Ectodermal cell (in vitro differentiated cells): ENCODE data around the gene MAP1LC3B2.

Source experiments
- H3K27ac ChIP-seq: 2 replicates; pipeline ENCODE4 v1.7.0; 2013; ENCODE audit warnings: mild to moderate bottlenecking, low read depth, low read length; ENCODE audit not compliant: insufficient read depth, poor library complexity, severe bottlenecking
- H3K27me3 ChIP-seq: 2 replicates; pipeline ENCODE4 v1.7.0; 2013; ENCODE audit warnings: mild to moderate bottlenecking, low read length; ENCODE audit not compliant: insufficient read depth, control insufficient read depth, poor library complexity, severe bottlenecking
- H3K36me3 ChIP-seq: one replicate; pipeline ENCODE4 v1.7.0; 2013; ENCODE audit warnings: low read length; ENCODE audit not compliant: control insufficient read depth, insufficient read depth
- H3K4me1 ChIP-seq: one replicate; pipeline ENCODE4 v1.7.0; 2013; ENCODE audit warnings: low read length; ENCODE audit not compliant: control insufficient read depth, insufficient read depth
- H3K4me3 ChIP-seq: 2 replicates; pipeline ENCODE4 v1.7.0; 2013; ENCODE audit warnings: low read depth, low read length, control low read depth; ENCODE audit not compliant: insufficient read depth
- H3K9me3 ChIP-seq: 2 replicates; pipeline ENCODE4 v1.7.0; 2013; ENCODE audit warnings: mild to moderate bottlenecking, low read length, moderate library complexity; ENCODE audit not compliant: control insufficient read depth
- WGBS, 2 experiments: methylation state at CpG; one replicate each; pipeline ENCODE4 v1.1.7; 2013; ENCODE audit warnings: missing lambda C conversion rate in 2 of 2; 5-methylcytosine and 5-hydroxymethylcytosine counted together

Gene MAP1LC3B2

GRCh38 chr12:116537101-116537904 is 21.9 kb upstream of the MAP1LC3B2 start:
- WGBS, 2 experiments, result 90 to 91% methylated on average over 15 of the region's 15 CpGs
- peaks cover 28% of the 10 kb centered on the region for H3K4me1 ChIP-seq
- no peaks in the 10 kb centered on the region for H3K9me3 ChIP-seq
- H3K27me3 ChIP-seq, result no peaks in the 10 kb centered on the region
- no peak overlapping the region for H3K27ac ChIP-seq
- H3K36me3 ChIP-seq, result no peaks in the 10 kb centered on the region
- H3K4me3 ChIP-seq, result no peak overlapping the region

- Histone ChIP-seq H3K36me3 (no peaks in the 10 kb centered on the region), H3K27me3 (no peaks in the 10 kb centered on the region), H3K9me3 (no peaks in the 10 kb centered on the region), H3K4me1 (peaks cover 28% of the 10 kb centered on the region), H3K4me3 (no peak overlapping the region), H3K27ac (no peak overlapping the region)
- WGBS, 2 experiments, result 86 to 94% methylated on average over 1 of the region's 1 CpG
Measured at GRCh38 chr12:116538076-116538591, 21.0 kb upstream of the MAP1LC3B2 start.

GRCh38 chr12:116538682-116539305 is 20.4 kb upstream of the MAP1LC3B2 start:
- no peaks in the 10 kb centered on the region for H3K9me3 ChIP-seq
- WGBS, 2 experiments, result 78 to 85% methylated on average over 8 of the region's 8 CpGs
- no peak overlapping the region for H3K4me3 ChIP-seq
- H3K27me3 ChIP-seq, result no peaks in the 10 kb centered on the region
- H3K36me3 ChIP-seq, result no peaks in the 10 kb centered on the region
- no peak overlapping the region for H3K27ac ChIP-seq
- peaks cover 28% of the 10 kb centered on the region for H3K4me1 ChIP-seq

- Histone ChIP-seq H3K27ac (no peak overlapping the region), H3K36me3 (no peaks in the 10 kb centered on the region), H3K4me3 (no peak overlapping the region), H3K4me1 (peaks cover 27% of the 10 kb centered on the region), H3K27me3 (no peaks in the 10 kb centered on the region), H3K9me3 (no peaks in the 10 kb centered on the region)
- 32% methylated on average over 1 of the region's 1 CpG for WGBS, 2 experiments
Measured at GRCh38 chr12:116539361-116539771, 19.8 kb upstream of the MAP1LC3B2 start.

- WGBS, 2 experiments, result 15 to 16% methylated on average over 17 of the region's 17 CpGs
- H3K9me3 ChIP-seq, result no peaks in the 10 kb centered on the region
- H3K4me3 ChIP-seq, result no peak overlapping the region
- no peaks in the 10 kb centered on the region for H3K36me3 ChIP-seq
- peaks cover 21% of the 10 kb centered on the region for H3K4me1 ChIP-seq
- H3K27ac ChIP-seq, result peak overlapping the region; percentile 70
- no peaks in the 10 kb centered on the region for H3K27me3 ChIP-seq
Measured at GRCh38 chr12:116539905-116540482, 19.2 kb upstream of the MAP1LC3B2 start.

GRCh38 chr12:116540622-116541152 is 18.5 kb upstream of the MAP1LC3B2 start:
- Histone ChIP-seq H3K36me3 (no peaks in the 10 kb centered on the region), H3K4me3 (no peak overlapping the region), H3K9me3 (no peaks in the 10 kb centered on the region), H3K4me1 (peaks cover 20% of the 10 kb centered on the region), H3K27ac (no peak overlapping the region), H3K27me3 (no peaks in the 10 kb centered on the region)
- WGBS, 2 experiments, result 95 to 97% methylated on average over 5 of the region's 5 CpGs

- no peaks in the 10 kb centered on the region for H3K36me3 ChIP-seq
Measured at GRCh38 chr12:116541547-116542344, 17.4 kb upstream of the MAP1LC3B2 start.

GRCh38 chr12:116542345-116542956 is 16.7 kb upstream of the MAP1LC3B2 start:
- Histone ChIP-seq H3K36me3 (no peaks in the 10 kb centered on the region), H3K4me1 (peaks cover 20% of the 10 kb centered on the region), H3K27me3 (no peaks in the 10 kb centered on the region), H3K4me3 (no peak overlapping the region), H3K27ac (no peak overlapping the region), H3K9me3 (no peaks in the 10 kb centered on the region)
- 91 to 92% methylated on average over 15 of the region's 15 CpGs for WGBS, 2 experiments

More at GRCh38 chr12:116541547-116542344, 17.4 kb upstream of the MAP1LC3B2 start:
- Histone ChIP-seq H3K4me3 (no peak overlapping the region), H3K9me3 (no peaks in the 10 kb centered on the region), H3K27ac (no peak overlapping the region), H3K27me3 (no peaks in the 10 kb centered on the region), H3K4me1 (peaks cover 20% of the 10 kb centered on the region)
- 93 to 94% methylated on average over 8 of the region's 8 CpGs for WGBS, 2 experiments

GRCh38 chr12:116544656-116545055 is 14.5 kb upstream of the MAP1LC3B2 start:
- WGBS, 2 experiments, result 92% methylated on average over 5 of the region's 5 CpGs
- H3K4me1 ChIP-seq, result peaks cover 8% of the 10 kb centered on the region
- no peak overlapping the region for H3K4me3 ChIP-seq

More at GRCh38 chr12:116544656-116545055, 14.5 kb upstream of the MAP1LC3B2 start:
- Histone ChIP-seq H3K27ac (no peak overlapping the region), H3K36me3 (no peaks in the 10 kb centered on the region), H3K9me3 (no peaks in the 10 kb centered on the region), H3K27me3 (no peaks in the 10 kb centered on the region)
